Right ventricle myocardium inferior (tissue), 1 donor: Measurements from ENCODE around the gene LRRC4C. TPM values are rescaled to one million over a fixed set of nuclear protein-coding genes. Genes with fewer than 3 reads are reported as not detected.
"Not testable (repeated sequence)": the region's sequence is repeated elsewhere in the genome, so short reads cannot be mapped to it uniquely, and the experiment has no call there.

Experiments used
- ATAC-seq: fragments of 200-7000 bp; cut with Tn5 transposase; one replicate; pipeline ENCODE4 v1.9.1; 2020; ENCODE audit warnings: mild to moderate bottlenecking, moderate library complexity
- DNase-seq: peaks from one replicate; pipeline ENCODE4 v3.0.0; 2021; ENCODE audit errors: missing footprints
- intact Hi-C: fragments of 100-400 bp; cut with DNase I; formaldehyde crosslinking; loops from one replicate; pipeline ENCODE4 v1.11.0; 2022
- total RNA-seq: library from RNA; stranded (reverse); fragmentation: NEBNext Ultra II Directional; extraction: Animal tissue kit (Norgen Biotek cat#: 25700); gene quantifications from one replicate; pipeline ENCODE4 v1.2.1, GENCODE V29; 2021
- donor health status: DM: no; HTN: yes; CAD: no; lungs with severe emphysema.

Gene LRRC4C
- total RNA-seq, 1 donor from 2014 or later, result 1.0 TPM

- no peak for ATAC-seq
- intact Hi-C loops, result no loop called here
Measured at GRCh38 chr11:41081756-41082285, 377.6 kb downstream of the LRRC4C start.

GRCh38 chr11:41074318-41074717, 385.1 kb downstream of the LRRC4C start:
- ATAC-seq (no peak), DNase-seq (no peak)
- intact Hi-C loops, result no loop called here

More at GRCh38 chr11:41081756-41082285, 377.6 kb downstream of the LRRC4C start:
- no peak for DNase-seq

- intact Hi-C loops, result no loop called here
- no peak for DNase-seq
- ATAC-seq, result no peak
Measured at GRCh38 chr11:41065432-41065831, 394.0 kb downstream of the LRRC4C start.

- DNase-seq (peak; percentile 35), ATAC-seq (no peak)
- intact Hi-C loops, result no loop called here
Measured at GRCh38 chr11:41058138-41058537, 401.3 kb downstream of the LRRC4C start.

GRCh38 chr11:41056892-41057569, 402.4 kb downstream of the LRRC4C start:
- ATAC-seq (no peak), DNase-seq (no peak)
- intact Hi-C loops, result no loop called here

GRCh38 chr11:41053894-41054293, 405.6 kb downstream of the LRRC4C start:
- ATAC-seq (no peak), DNase-seq (no peak)

GRCh38 chr11:41051919-41052635, 407.4 kb downstream of the LRRC4C start:
- intact Hi-C loops, result no loop called here
- no peak for DNase-seq

More at GRCh38 chr11:41053894-41054293, 405.6 kb downstream of the LRRC4C start:
- intact Hi-C loops, result no loop called here

GRCh38 chr11:41050791-41051190, 408.7 kb downstream of the LRRC4C start:
- intact Hi-C loops, result loop anchor here (1.0 kb wide), 1 partner anchor 23 kb away; no protein-coding TSS in a partner anchor
- DNase-seq (no peak), ATAC-seq (no peak)

More at GRCh38 chr11:41051919-41052635, 407.4 kb downstream of the LRRC4C start:
- ATAC-seq, result no peak

- intact Hi-C loops, result no loop called here
- no peak for ATAC-seq
Measured at GRCh38 chr11:41047229-41047628, 412.2 kb downstream of the LRRC4C start.

GRCh38 chr11:41045266-41045665, 414.2 kb downstream of the LRRC4C start:
- no peak for ATAC-seq
- DNase-seq, result no peak
- intact Hi-C loops, result no loop called here

More at GRCh38 chr11:41047229-41047628, 412.2 kb downstream of the LRRC4C start:
- DNase-seq, result no peak

- DNase-seq, result no peak
- ATAC-seq, result no peak
- intact Hi-C loops, result no loop called here
Measured at GRCh38 chr11:41044747-41045146, 414.7 kb downstream of the LRRC4C start.

GRCh38 chr11:41042688-41043087, 416.8 kb downstream of the LRRC4C start:
- intact Hi-C loops, result no loop called here
- DNase-seq (no peak), ATAC-seq (no peak)

GRCh38 chr11:41040474-41040873, 419.0 kb downstream of the LRRC4C start:
- intact Hi-C loops, result no loop called here
- no peak for DNase-seq
- no peak for ATAC-seq

- intact Hi-C loops, result no loop called here
- DNase-seq (peak; percentile 43), ATAC-seq (no peak)
Measured at GRCh38 chr11:41039592-41039991, 419.9 kb downstream of the LRRC4C start.

- intact Hi-C loops, result no loop called here
- DNase-seq, result no peak
- ATAC-seq, result no peak
Measured at GRCh38 chr11:41031551-41032060, 427.8 kb downstream of the LRRC4C start.

- peak; percentile 22 for DNase-seq
- intact Hi-C loops, result no loop called here
- ATAC-seq, result no peak
Measured at GRCh38 chr11:41020259-41020658, 439.2 kb downstream of the LRRC4C start.

GRCh38 chr11:41019666-41020065, 439.8 kb downstream of the LRRC4C start:
- ATAC-seq, intact Hi-C loops, DNase-seq: not testable (repeated sequence)

GRCh38 chr11:41018224-41018623, 441.2 kb downstream of the LRRC4C start:
- intact Hi-C loops, result no loop called here
- no peak for DNase-seq
- ATAC-seq, result no peak

- DNase-seq, result peak; percentile 34
- no peak for ATAC-seq
- intact Hi-C loops, result no loop called here
Measured at GRCh38 chr11:41010361-41011050, 448.9 kb downstream of the LRRC4C start.
